H9 (cell line): ENCODE measurements around the gene COL17A1. TPM values are rescaled to one million over a fixed set of nuclear protein-coding genes. Genes with fewer than 3 reads are reported as not detected.

Experiments used
- DNase-seq: peaks from one replicate; pipeline ENCODE4 v3.0.0-alpha.2; 2017
- H2AFZ ChIP-seq: one replicate; pipeline ENCODE4 v1.6.1; 2013; ENCODE audit warnings: mild to moderate bottlenecking, low read length, control low read depth, moderate library complexity
- H2AK5ac ChIP-seq: 2 replicates; pipeline ENCODE4 v1.6.1; 2013; ENCODE audit warnings: low read length, control low read depth, mixed read lengths; ENCODE audit not compliant: insufficient read length
- H2BK120ac ChIP-seq: one replicate; pipeline ENCODE4 v1.6.1; 2013; ENCODE audit warnings: low read depth, mild to moderate bottlenecking, low read length, control low read depth, inconsistent platforms; ENCODE audit not compliant: poor library complexity, severe bottlenecking
- H2BK12ac ChIP-seq: 2 replicates; pipeline ENCODE4 v1.6.1; 2013; ENCODE audit warnings: low read length, control low read depth, mixed read lengths, low read depth; ENCODE audit not compliant: insufficient read length
- H2BK15ac ChIP-seq: 2 replicates; pipeline ENCODE4 v1.6.1; 2013; ENCODE audit warnings: low read depth, low read length, control low read depth
- H2BK20ac ChIP-seq: one replicate; pipeline ENCODE4 v1.6.1; 2013; ENCODE audit warnings: low read depth, mild to moderate bottlenecking, low read length, control low read depth, inconsistent platforms; ENCODE audit not compliant: poor library complexity, severe bottlenecking
- H2BK5ac ChIP-seq: 2 replicates; pipeline ENCODE4 v1.6.1; 2013; ENCODE audit warnings: low read length, control low read depth, mixed read lengths; ENCODE audit not compliant: insufficient read length
- H3K14ac ChIP-seq: 2 replicates; pipeline ENCODE4 v1.6.1; 2013; ENCODE audit warnings: low read length, control low read depth; ENCODE audit not compliant: insufficient read depth
- H3K18ac ChIP-seq: 2 replicates; pipeline ENCODE4 v1.6.1; 2013; ENCODE audit warnings: low read depth, mild to moderate bottlenecking, mixed read lengths, low read length, control low read depth; ENCODE audit not compliant: insufficient read length
- H3K23ac ChIP-seq: 2 replicates; pipeline ENCODE4 v1.6.1; 2013; ENCODE audit warnings: low read length, control low read depth, mixed read lengths, low read depth; ENCODE audit not compliant: insufficient read length
- H3K23me2 ChIP-seq: 2 replicates; pipeline ENCODE4 v1.6.1; 2013; ENCODE audit warnings: low read depth, mild to moderate bottlenecking, mixed read lengths, low read length, control low read depth; ENCODE audit not compliant: insufficient read length, poor library complexity, severe bottlenecking
- H3K27ac ChIP-seq: 2 replicates; pipeline ENCODE4 v1.5.1; 2013; ENCODE audit warnings: low read length, control low read depth, mixed read lengths, low read depth; ENCODE audit not compliant: insufficient read length
- H3K27me3 ChIP-seq: 2 replicates; pipeline ENCODE4 v1.6.1; 2013; ENCODE audit warnings: low read length, control low read depth, inconsistent platforms; ENCODE audit not compliant: insufficient read depth
- H3K4ac ChIP-seq: 2 replicates; pipeline ENCODE4 v1.6.1; 2013; ENCODE audit warnings: low read depth, mild to moderate bottlenecking, control low read depth, inconsistent platforms, low read length, moderate library complexity
- H3K4me1 ChIP-seq: 2 replicates; pipeline ENCODE4 v1.6.1; 2013; ENCODE audit warnings: low read length, control low read depth, inconsistent platforms; ENCODE audit not compliant: insufficient read depth
- H3K4me2 ChIP-seq: 2 replicates; pipeline ENCODE4 v1.6.1; 2013; ENCODE audit warnings: low read length, control low read depth, mixed read lengths; ENCODE audit not compliant: insufficient read length, insufficient read depth
- H3K56ac ChIP-seq: 2 replicates; pipeline ENCODE4 v1.6.1; 2013; ENCODE audit warnings: low read depth, mild to moderate bottlenecking, mixed read lengths, low read length, control low read depth; ENCODE audit not compliant: insufficient read length
- H3K79me1 ChIP-seq: 2 replicates; pipeline ENCODE4 v1.6.1; 2013; ENCODE audit warnings: low read depth, mild to moderate bottlenecking, moderate library complexity, low read length, control low read depth, inconsistent platforms; ENCODE audit not compliant: insufficient read depth, poor library complexity, severe bottlenecking
- H3K79me2 ChIP-seq: 2 replicates; pipeline ENCODE4 v1.6.1; 2013; ENCODE audit warnings: low read length, control low read depth, inconsistent platforms; ENCODE audit not compliant: insufficient read depth
- H3K9ac ChIP-seq: 2 replicates; pipeline ENCODE4 v1.6.1; 2013; ENCODE audit warnings: low read length, control low read depth, mixed read lengths; ENCODE audit not compliant: insufficient read length; ENCODE audit errors: extremely low read depth
- H3K9me3 ChIP-seq: one replicate; pipeline ENCODE4 v1.6.1; 2013; ENCODE audit warnings: low read depth, low read length, inconsistent platforms; ENCODE audit not compliant: control insufficient read depth
- H3T11ph ChIP-seq: one replicate; pipeline ENCODE4 v1.6.1; 2013; ENCODE audit warnings: mild to moderate bottlenecking, low read length, control low read depth, inconsistent platforms
- H4K20me1 ChIP-seq: one replicate; pipeline ENCODE4 v1.6.1; 2013; ENCODE audit not compliant: control insufficient read depth, insufficient read length, insufficient read depth
- H4K5ac ChIP-seq: 2 replicates; pipeline ENCODE4 v1.6.1; 2013; ENCODE audit warnings: low read depth, mild to moderate bottlenecking, mixed read lengths, low read length, control low read depth; ENCODE audit not compliant: insufficient read length
- H4K8ac ChIP-seq: replicated peaks from 2 replicates; pipeline ENCODE4 v1.6.1; 2013; ENCODE audit warnings: low read length, control low read depth, mixed read lengths, low read depth; ENCODE audit not compliant: insufficient read length
- H4K91ac ChIP-seq: 2 replicates; pipeline ENCODE4 v1.6.1; 2013; ENCODE audit warnings: low read depth, mild to moderate bottlenecking, moderate library complexity, mixed read lengths, low read length, control low read depth; ENCODE audit not compliant: insufficient read length
- H3K27ac Mint-ChIP-seq, 3 experiments: 2 replicates in 2 of 3; 3 replicates in 1 of 3; pipeline ENCODE4 v1.8.0; 2020 to 2021; ENCODE audit warnings: mixed read lengths in 3 of 3, mild to moderate bottlenecking in 1 of 3, moderate library complexity in 1 of 3
- H3K27me3 Mint-ChIP-seq: 2 replicates; pipeline ENCODE4 v1.8.0; 2021; ENCODE audit warnings: low read depth, mild to moderate bottlenecking, moderate library complexity, mixed read lengths
- H3K36me3 Mint-ChIP-seq, 3 experiments: 2 replicates in 2 of 3; 3 replicates in 1 of 3; pipeline ENCODE4 v1.8.0; 2020 to 2021; ENCODE audit warnings: low read depth in 3 of 3, mixed read lengths in 3 of 3; ENCODE audit not compliant: insufficient read depth in 1 of 3
- H3K4me1 Mint-ChIP-seq, 2 experiments: 2 replicates each; pipeline ENCODE4 v1.8.0; 2020; ENCODE audit warnings: mixed read lengths in 2 of 2
- H3K4me3 Mint-ChIP-seq, 2 experiments: 2 replicates in 1 of 2; 3 replicates in 1 of 2; pipeline ENCODE4 v1.8.0; 2020 to 2021; ENCODE audit warnings: mild to moderate bottlenecking in 2 of 2, mixed read lengths in 2 of 2, moderate library complexity in 1 of 2
- H3K9me3 Mint-ChIP-seq, 2 experiments: 2 replicates in 1 of 2; 3 replicates in 1 of 2; pipeline ENCODE4 v1.8.0; 2020; ENCODE audit warnings: mild to moderate bottlenecking in 2 of 2, mixed read lengths in 2 of 2, moderate library complexity in 1 of 2
- CTCF ChIP-seq: fragments of 200-600 bp; sonication (generic); conservative IDR thresholded peaks from 3 replicates; pipeline ENCODE4 v1.8.0; 2021; ENCODE audit warnings: antibody characterized with exemption, mild to moderate bottlenecking
- WGBS: extraction: QIAGEN DNeasy Blood & Tissue Kit; methylation state at CpG from one replicate; pipeline ENCODE4 v1.1.7; 2013; ENCODE audit warnings: missing lambda C conversion rate, low lambda C conversion rate, mixed read lengths; ENCODE audit not compliant: insufficient read length; ENCODE audit errors: extremely low coverage; 5-methylcytosine and 5-hydroxymethylcytosine counted together
- total RNA-seq: library from RNA; stranded (reverse); gene quantifications from 2 replicates; pipeline ENCODE4 v1.2.1, GENCODE V29; 2021

COL17A1 gene
- total RNA-seq, 1 experiment from 2014 or later, result 1.9 TPM

- no peaks in the 10 kb centered on the region for H4K20me1 ChIP-seq
- no peak overlapping the region for H2BK12ac ChIP-seq
- H3K27me3 ChIP-seq, result no peaks in the 10 kb centered on the region; the same call in 1 of the 2 replicates
- H3K14ac ChIP-seq, result peak overlapping the region; percentile 22; the same call in 1 of the 2 replicates
- no CpG with 5 or more reads among the region's 4 CpGs for WGBS
- H2AFZ ChIP-seq, result no peak overlapping the region
- no peak overlapping the region for H4K8ac ChIP-seq
- Mint-ChIP-seq H3K36me3 (peaks cover 0 to 4% (median 0%) of the 10 kb centered on the region in 3 experiments; a peak in 1 of 7 replicates), H3K27ac (peak overlapping the region; percentile 88 to 97 (median 97); a peak in 5 of 7 replicates), H3K9me3 (no peaks in the 10 kb centered on the region), H3K27me3 (peaks cover 2% of the 10 kb centered on the region; the same call in 1 of the 2 replicates), H3K4me1 (peaks cover 38 to 48% of the 10 kb centered on the region in 2 experiments), H3K4me3 (peak overlapping the region in 1 of 2 experiments; percentile 0; a peak in 1 of 5 replicates)
- no peak overlapping the region for H3K23ac ChIP-seq
- H2BK5ac ChIP-seq, result no peak overlapping the region
- H3K23me2 ChIP-seq, result no peaks in the 10 kb centered on the region
- H4K5ac ChIP-seq, result no peak overlapping the region
- H3K79me1 ChIP-seq, result no peaks in the 10 kb centered on the region
- H3K9ac ChIP-seq, result no peak overlapping the region
- no peak overlapping the region for H4K91ac ChIP-seq
- TF ChIP-seq CTCF, result no peak
- no peak overlapping the region for H2AK5ac ChIP-seq
- no peak overlapping the region for H3K56ac ChIP-seq
- H3K9me3 ChIP-seq, result no peaks in the 10 kb centered on the region
- peak; percentile 65 for DNase-seq
- H3K4ac ChIP-seq, result no peak overlapping the region
- H3K4me1 ChIP-seq, result peaks cover 10% of the 10 kb centered on the region; the same call in 1 of the 2 replicates
- no peak overlapping the region for H3K27ac ChIP-seq
- no peaks in the 10 kb centered on the region for H3K79me2 ChIP-seq
- H2BK120ac ChIP-seq, result no peak overlapping the region
- no peak overlapping the region for H3K4me2 ChIP-seq
- H3T11ph ChIP-seq, result no peak overlapping the region
- no peak overlapping the region for H2BK20ac ChIP-seq
- no peak overlapping the region for H3K18ac ChIP-seq
- no peak overlapping the region for H2BK15ac ChIP-seq
Measured at GRCh38 chr10:104059364-104059763, 26.3 kb downstream of the COL17A1 start.
